HepG2 (cell line): Measurements from ENCODE around the gene HSPB2. TPM values are rescaled to one million over a fixed set of nuclear protein-coding genes. Genes with fewer than 3 reads are reported as not detected.

Experiments
- AFF4 ChIP-seq: sonication (generic); formaldehyde crosslinking; IDR thresholded peaks from 2 replicates; pipeline ENCODE4 v1.4.0; 2020; ENCODE audit warnings: missing genetic modification reagents
- CENPBD1 ChIP-seq: sonication (generic); formaldehyde crosslinking; IDR thresholded peaks from 2 replicates; pipeline ENCODE4 v1.8.0; 2022; ENCODE audit warnings: missing genetic modification reagents, low read depth, mild to moderate bottlenecking, borderline replicate concordance
- GATAD1 ChIP-seq: IDR thresholded peaks from 2 replicates; pipeline ENCODE4 v1.6.1; 2016; ENCODE audit warnings: missing genetic modification reagents, missing compliant biosample characterization
- HDAC2 ChIP-seq: sonication (generic); formaldehyde crosslinking; IDR thresholded peaks from 2 replicates; pipeline ENCODE4 v1.4.0; 2020; ENCODE audit warnings: missing genetic modification reagents
- HOMEZ ChIP-seq: IDR thresholded peaks from 2 replicates; pipeline ENCODE4 v1.6.1; 2016; ENCODE audit warnings: low read depth
- KAT7 ChIP-seq: IDR thresholded peaks from 2 replicates; pipeline ENCODE4 v1.6.1; 2018; ENCODE audit warnings: borderline replicate concordance, missing compliant biosample characterization
- LBX2 ChIP-seq: sonication (generic); formaldehyde crosslinking; IDR thresholded peaks from 2 replicates; pipeline ENCODE4 v1.5.0; 2020; ENCODE audit warnings: missing genetic modification reagents, mild to moderate bottlenecking, borderline replicate concordance
- NCOA2 ChIP-seq: sonication (generic); formaldehyde crosslinking; IDR thresholded peaks from 2 replicates; pipeline ENCODE4 v1.8.0; 2022; ENCODE audit warnings: inconsistent platforms
- NR2F6 ChIP-seq, 2 experiments: IDR thresholded peaks; 2 replicates each; pipeline ENCODE4 v1.6.1; 2016; ENCODE audit warnings: antibody characterized with exemption in 1 of 2, mild to moderate bottlenecking in 1 of 2
- PPARG ChIP-seq: conservative IDR thresholded peaks from 2 replicates; pipeline ENCODE4 v1.6.1; 2016; ENCODE audit warnings: missing biosample characterization, missing genetic modification reagents
- RAD21 ChIP-seq: fragments of 450-650 bp; formaldehyde crosslinking; IDR thresholded peaks from 2 replicates; pipeline ENCODE4 v1.5.0; 2020; ENCODE audit warnings: mild to moderate bottlenecking
- SMAD9 ChIP-seq: sonication (generic); formaldehyde crosslinking; IDR thresholded peaks from 2 replicates; pipeline ENCODE4 v1.5.1; 2020; ENCODE audit warnings: mild to moderate bottlenecking, missing genetic modification reagents
- SOX6 ChIP-seq, 2 experiments: fragments of 450-650 bp in 1 of 2; sonication (generic) in 1 of 2; formaldehyde crosslinking in 1 of 2; IDR thresholded peaks; 2 replicates each; pipeline versions ENCODE4 v1.4.0 to v1.6.1; 2017 to 2020; ENCODE audit warnings: antibody characterized with exemption in 1 of 2, mild to moderate bottlenecking in 1 of 2, missing genetic modification reagents in 1 of 2
- TFE3 ChIP-seq: IDR thresholded peaks from 2 replicates; pipeline ENCODE4 v1.6.1; 2016
- THAP11 ChIP-seq: IDR thresholded peaks from 2 replicates; pipeline ENCODE4 v1.6.1; 2016; ENCODE audit warnings: missing biosample characterization, missing genetic modification reagents
- ZNF275 ChIP-seq: sonication (generic); formaldehyde crosslinking; IDR thresholded peaks from 2 replicates; pipeline ENCODE4 v1.8.0; 2022; ENCODE audit warnings: missing genetic modification reagents, mild to moderate bottlenecking, inconsistent platforms, borderline replicate concordance
- ZNF7 ChIP-seq: IDR thresholded peaks from 2 replicates; pipeline ENCODE4 v1.6.1; 2016; ENCODE audit warnings: missing biosample characterization, missing genetic modification reagents
- ZNF704 ChIP-seq: sonication (generic); formaldehyde crosslinking; IDR thresholded peaks from 2 replicates; pipeline ENCODE4 v1.8.1; 2023; ENCODE audit warnings: mild to moderate bottlenecking, inconsistent platforms, moderate library complexity, missing genetic modification reagents, borderline replicate concordance
- ZNF83 ChIP-seq: sonication (generic); formaldehyde crosslinking; IDR thresholded peaks from 2 replicates; pipeline ENCODE4 v1.4.0; 2020; ENCODE audit warnings: missing genetic modification reagents, mild to moderate bottlenecking, borderline replicate concordance
- ZSCAN29 ChIP-seq: sonication (generic); formaldehyde crosslinking; conservative IDR thresholded peaks from 2 replicates; pipeline ENCODE4 v1.4.0; 2020; ENCODE audit warnings: mild to moderate bottlenecking, missing genetic modification reagents
- polyA plus RNA-seq, 8 experiments: library from polyadenylated mRNA; depleted of rRNA in 3 of 8; stranded (reverse) in 7 of 8; unstranded in 1 of 8; fragments of >200 nt; fragmentation: Illumina TruSeq in 4 of 8; extraction: Trizol in 4 of 8; gene quantifications; 2 replicates each; pipeline versions ENCODE4 v1.2.1 to v1.2.3, GENCODE V29; 2011 to 2016; ENCODE audit warnings: low read depth in 4 of 8, missing spikeins in 1 of 8, mixed read lengths in 1 of 8; ENCODE audit not compliant: insufficient read depth in 1 of 8
- total RNA-seq, 5 experiments: library from RNA; depleted of rRNA; stranded (reverse); fragments of >200 nt; fragmentation: Illumina TruSeq; extraction: Trizol; gene quantifications; 2 replicates each; pipeline ENCODE4 v1.2.3, GENCODE V29; 2016; ENCODE audit warnings: low read depth in 1 of 5

The HSPB2 gene
- total and polyA plus RNA-seq, 2 of the 13 experiments (the other 11 are each of a cell fraction or from before 2014, with no cell fraction given): 0.04 TPM; not detected in 1

- no peak for TF ChIP-seq HDAC2
- TF ChIP-seq ZNF704: no peak
- TF ChIP-seq ZNF83 (CRISPR knock-in tag): no peak
- no peak for TF ChIP-seq RAD21
- TF ChIP-seq SOX6 (IDR thresholded peaks at IDR 0.05): no peak
- TF ChIP-seq SOX6 (CRISPR knock-in tag; IDR thresholded peaks at IDR 0.05): no peak
- no peak for TF ChIP-seq CENPBD1 (CRISPR knock-in tag)
- no peak for TF ChIP-seq LBX2 (CRISPR knock-in tag)
- TF ChIP-seq TFE3: peak; percentile 75
- TF ChIP-seq PPARG: peak; percentile 29; the same call in 1 of the 2 replicates
- TF ChIP-seq SMAD9 (CRISPR knock-in tag): no peak
- TF ChIP-seq ZSCAN29 (CRISPR knock-in tag): no peak
- 0 out of 2 replicates have a peak, but pooled peaks have one; percentile 4 for TF ChIP-seq THAP11 (CRISPR knock-in tag)
- no peak for TF ChIP-seq ZNF275 (CRISPR knock-in tag)
- TF ChIP-seq KAT7: no peak
- no peak; the same call in 1 of the 2 replicates for TF ChIP-seq NCOA2 (CRISPR knock-in tag)
- TF ChIP-seq NR2F6 (IDR thresholded peaks at IDR 0.05): no peak
- peak; percentile 39; the same call in 1 of the 2 replicates for TF ChIP-seq NR2F6 (CRISPR knock-in tag; IDR thresholded peaks at IDR 0.05)
- peak; percentile 31; the same call in 1 of the 2 replicates for TF ChIP-seq ZNF7 (CRISPR knock-in tag)
- TF ChIP-seq GATAD1 (CRISPR knock-in tag): no peak
- no peak for TF ChIP-seq AFF4 (CRISPR knock-in tag)
- TF ChIP-seq HOMEZ (CRISPR knock-in tag): no peak
Observed at GRCh38 chr11:111936040-111936540, 23.6 kb downstream of the HSPB2 start (continued).
